K562 (cell line): ENCODE data around the gene GRPEL2. TPM values are rescaled to one million over a fixed set of nuclear protein-coding genes. Genes with fewer than 3 reads are reported as not detected.

Source experiments
- BRF2 ChIP-seq: IDR thresholded peaks from 3 replicates; pipeline ENCODE4 v1.6.1; 2011; ENCODE audit warnings: borderline replicate concordance, mild to moderate bottlenecking; ENCODE audit not compliant: insufficient read length, insufficient read depth
- CBFA2T3 ChIP-seq: fragments of 450-650 bp; IDR thresholded peaks from 2 replicates; pipeline ENCODE4 v1.6.1; 2017
- CSDE1 ChIP-seq, 2 experiments: fragments of 450-650 bp; IDR thresholded peaks; 2 replicates each; pipeline ENCODE4 v1.6.1; 2016; ENCODE audit warnings: mild to moderate bottlenecking in 1 of 2
- CXXC5 ChIP-seq: fragments of 250-450 bp; sonication (Bioruptor Pico); IDR thresholded peaks from 2 replicates; pipeline ENCODE4 v1.8.0; 2022; ENCODE audit warnings: inconsistent platforms, mild to moderate bottlenecking, moderate library complexity
- DEAF1 ChIP-seq: fragments of 450-650 bp; formaldehyde crosslinking; IDR thresholded peaks from 2 replicates; pipeline ENCODE4 v1.4.0; 2020; ENCODE audit warnings: mild to moderate bottlenecking, moderate library complexity
- E2F4 ChIP-seq: sonication (generic); formaldehyde crosslinking; IDR thresholded peaks from 2 replicates; pipeline ENCODE4 v1.8.0; 2022; ENCODE audit warnings: mild to moderate bottlenecking, low read depth, missing genetic modification reagents
- ELF1 ChIP-seq: fragments of 200-800 bp; sonication (Bioruptor generic); IDR thresholded peaks from 2 replicates; pipeline ENCODE4 v1.6.1; 2016; ENCODE audit warnings: missing genetic modification characterization, missing compliant biosample characterization
- FIP1L1 ChIP-seq: fragments of 200-400 bp; formaldehyde crosslinking; IDR thresholded peaks from 2 replicates; pipeline ENCODE4 v1.6.1; 2018; ENCODE audit warnings: mild to moderate bottlenecking, low read depth, low read length; ENCODE audit not compliant: poor library complexity, severe bottlenecking
- GATAD2B ChIP-seq: fragments of 450-650 bp; IDR thresholded peaks from 2 replicates; pipeline ENCODE4 v1.6.1; 2017; ENCODE audit warnings: mild to moderate bottlenecking, borderline replicate concordance
- HDAC2 ChIP-seq: fragments of 450-650 bp; IDR thresholded peaks from 2 replicates; pipeline ENCODE4 v1.6.1; 2016; ENCODE audit warnings: mild to moderate bottlenecking
- NFE2L1 ChIP-seq: fragments of 450-650 bp; IDR thresholded peaks from 2 replicates; pipeline ENCODE4 v1.6.1; 2016; ENCODE audit warnings: missing genetic modification characterization, low read depth, mild to moderate bottlenecking, missing compliant biosample characterization, moderate library complexity, borderline replicate concordance
- RAD21 ChIP-seq, 2 experiments: fragments of 250-450 bp in 1 of 2; fragments of 450-650 bp in 1 of 2; sonication (Bioruptor Pico) in 1 of 2; formaldehyde crosslinking in 1 of 2; IDR thresholded peaks in 1 of 2; conservative IDR thresholded peaks in 1 of 2; 2 replicates each; pipeline versions ENCODE4 v1.4.0 to v1.8.0; 2020 to 2022; ENCODE audit warnings: mild to moderate bottlenecking in 2 of 2, moderate library complexity in 1 of 2
- RUNX1 ChIP-seq: sonication (generic); IDR thresholded peaks from 2 replicates; pipeline ENCODE4 v1.6.1; 2016; ENCODE audit warnings: antibody characterized with exemption, low read depth
- SP1 ChIP-seq: sonication (generic); formaldehyde crosslinking; IDR thresholded peaks from 2 replicates; pipeline ENCODE4 v1.8.1; 2022; ENCODE audit warnings: mild to moderate bottlenecking, missing genetic modification reagents
- STAT6 ChIP-seq: sonication (generic); formaldehyde crosslinking; IDR thresholded peaks from 2 replicates; pipeline ENCODE4 v1.8.1; 2023; ENCODE audit warnings: mild to moderate bottlenecking, missing genetic modification reagents
- ZNF224 ChIP-seq: sonication (generic); formaldehyde crosslinking; IDR thresholded peaks from 2 replicates; pipeline ENCODE4 v1.8.0; 2022; ENCODE audit warnings: mild to moderate bottlenecking, missing genetic modification reagents
- ZNF324 ChIP-seq: fragments of 250-450 bp; sonication (Bioruptor Pico); IDR thresholded peaks from 2 replicates; pipeline ENCODE4 v1.4.0; 2020; ENCODE audit warnings: mild to moderate bottlenecking
- ZNF408 ChIP-seq: fragments of 250-450 bp; sonication (Bioruptor Pico); IDR thresholded peaks from 2 replicates; pipeline ENCODE4 v1.4.0; 2020; ENCODE audit warnings: low read depth, mild to moderate bottlenecking, moderate library complexity
- ZNF511 ChIP-seq: sonication (generic); formaldehyde crosslinking; IDR thresholded peaks from 2 replicates; pipeline ENCODE4 v1.8.0; 2022; ENCODE audit warnings: mild to moderate bottlenecking, missing genetic modification reagents
- ZNF561 ChIP-seq: fragments of 450-650 bp; formaldehyde crosslinking; conservative IDR thresholded peaks from 2 replicates; pipeline ENCODE4 v1.4.0; 2020; ENCODE audit warnings: mild to moderate bottlenecking, moderate library complexity
- ZNF695 ChIP-seq: fragments of 450-650 bp; formaldehyde crosslinking; IDR thresholded peaks from 2 replicates; pipeline ENCODE4 v1.4.0; 2020; ENCODE audit warnings: mild to moderate bottlenecking, moderate library complexity
- ZNF766 ChIP-seq: fragments of 200-800 bp; sonication (Bioruptor generic); conservative IDR thresholded peaks from 2 replicates; pipeline ENCODE4 v1.6.1; 2016; ENCODE audit warnings: missing genetic modification characterization, missing compliant biosample characterization
- ZNF778 ChIP-seq: fragments of 450-650 bp; formaldehyde crosslinking; IDR thresholded peaks from 2 replicates; pipeline ENCODE4 v1.4.0; 2020; ENCODE audit warnings: mild to moderate bottlenecking, moderate library complexity
- polyA plus RNA-seq, 8 experiments: library from polyadenylated mRNA; depleted of rRNA in 4 of 8; stranded (reverse) in 5 of 8; unstranded in 3 of 8; fragments of >200 nt; fragmentation: Nextera tagmentation in 2 of 8; fragmentation: Illumina TruSeq in 1 of 8; extraction: Ambion mirVana in 2 of 8; extraction: Trizol in 1 of 8; gene quantifications; 2 replicates each; pipeline versions ENCODE4 v1.2.1 to v1.2.3, GENCODE V29; 2011 to 2014; ENCODE audit warnings: inconsistent platforms in 1 of 8, missing spikeins in 1 of 8
- total RNA-seq, 7 experiments: library from RNA; depleted of rRNA in 6 of 7; stranded (reverse); fragments of >200 nt in 6 of 7; fragmentation: Illumina TruSeq in 2 of 7; extraction: Trizol in 2 of 7; gene quantifications; 2 replicates each; pipeline versions ENCODE4 v1.2.1 to v1.2.3, GENCODE V29; 2011 to 2021; ENCODE audit warnings: low replicate concordance in 1 of 7

Gene GRPEL2
- total and polyA plus RNA-seq, 9 of the 15 experiments (the other 6 are each of a cell fraction or from before 2014, with no cell fraction given) = 11.2 to 40.5 (median 25.8) TPM

GRCh38 chr5:149320791-149321330, 24.4 kb upstream of the GRPEL2 start (continued):
- peak; percentile 52; the same call in 1 of the 2 replicates for TF ChIP-seq CXXC5
- no peak for TF ChIP-seq ZNF511 (CRISPR knock-in tag)
- TF ChIP-seq CSDE1 (IDR thresholded peaks at IDR 0.05) = no peak
- TF ChIP-seq NFE2L1 = peak; percentile 92
- TF ChIP-seq RAD21 (CRISPR knock-in tag; conservative IDR thresholded peaks at IDR 0.05 in 1 of 2, IDR thresholded peaks at IDR 0.05 in 1 of 2) = 0 out of 4 replicates have a peak, but pooled peaks of 1 of the 2 experiments have one; percentile 10
- TF ChIP-seq ZNF766 (CRISPR knock-in tag) = peak; percentile 79
- no peak for TF ChIP-seq SP1 (CRISPR knock-in tag)
- TF ChIP-seq HDAC2 = peak; percentile 90
- no peak for TF ChIP-seq ZNF224 (CRISPR knock-in tag)
- no peak for TF ChIP-seq BRF2
- TF ChIP-seq E2F4 (CRISPR knock-in tag) = no peak
- no peak for TF ChIP-seq STAT6 (CRISPR knock-in tag)
- no peak for TF ChIP-seq FIP1L1
- peak; percentile 89 for TF ChIP-seq CBFA2T3
- no peak for TF ChIP-seq ZNF778 (CRISPR knock-in tag)
- no peak for TF ChIP-seq DEAF1 (CRISPR knock-in tag)
- peak; percentile 71 for TF ChIP-seq GATAD2B
- no peak for TF ChIP-seq ZNF408 (CRISPR knock-in tag)
- no peak; the same call in 1 of the 2 replicates for TF ChIP-seq RUNX1
- TF ChIP-seq ZNF561 (CRISPR knock-in tag) = no peak
- no peak for TF ChIP-seq ELF1 (tag)
- TF ChIP-seq ZNF324 = no peak
- TF ChIP-seq ZNF695 = no peak
